SK-MEL-5 (cell line): ENCODE measurements around the gene WDR88. TPM values are rescaled to one million over a fixed set of nuclear protein-coding genes. Genes with fewer than 3 reads are reported as not detected.
A peak's percentile ranks its signal among the peaks of the same experiment; 100 is the strongest.
"Not testable (repeated sequence)": the region's sequence is repeated elsewhere in the genome, so short reads cannot be mapped to it uniquely, and the experiment has no call there.

Experiments used
- DNase-seq: peaks from one replicate; pipeline ENCODE4 v3.0.0-alpha.2; 2016; ENCODE audit warnings: low read depth, low spot score
- in situ Hi-C: cut with HindIII; loops from 2 replicates; pipeline ENCODE4 v1.10.0; 2016; ENCODE audit warnings: low sequenced_read_pairs, high pct_unique_total_duplicates, low pct_unique_long_range_greater_than_20kb
- total RNA-seq: library from RNA; depleted of rRNA; stranded (reverse); fragments of >200 nt; shearing (Covaris generic); gene quantifications from 2 replicates; pipeline ENCODE4 v1.2.3, GENCODE V29; 2014; rRNA removed

The WDR88 gene
- total RNA-seq, 1 experiment from 2014 or later, result not detected

DNA sequence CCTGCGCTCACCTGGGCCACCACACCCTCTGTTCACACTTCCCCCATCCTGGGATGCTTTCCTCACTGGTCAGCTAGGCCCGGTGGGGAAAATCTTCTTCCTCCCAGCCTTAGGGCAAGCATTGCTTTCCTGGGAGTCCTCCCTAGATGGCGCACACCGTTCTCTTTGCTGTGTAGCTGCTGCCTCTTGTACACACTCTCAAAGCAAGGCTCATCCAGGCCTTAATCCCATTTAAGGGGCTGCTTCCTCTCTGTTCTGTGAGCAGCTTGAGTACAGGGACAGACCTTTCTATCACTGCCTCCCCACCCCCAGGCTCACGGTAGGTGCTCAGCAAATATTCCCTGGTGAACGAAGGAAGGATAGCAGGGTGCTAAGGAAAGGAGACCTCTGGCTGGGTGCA lies 82.7 kb downstream of the WDR88 start:
- peak; percentile 59 for DNase-seq

DNA sequence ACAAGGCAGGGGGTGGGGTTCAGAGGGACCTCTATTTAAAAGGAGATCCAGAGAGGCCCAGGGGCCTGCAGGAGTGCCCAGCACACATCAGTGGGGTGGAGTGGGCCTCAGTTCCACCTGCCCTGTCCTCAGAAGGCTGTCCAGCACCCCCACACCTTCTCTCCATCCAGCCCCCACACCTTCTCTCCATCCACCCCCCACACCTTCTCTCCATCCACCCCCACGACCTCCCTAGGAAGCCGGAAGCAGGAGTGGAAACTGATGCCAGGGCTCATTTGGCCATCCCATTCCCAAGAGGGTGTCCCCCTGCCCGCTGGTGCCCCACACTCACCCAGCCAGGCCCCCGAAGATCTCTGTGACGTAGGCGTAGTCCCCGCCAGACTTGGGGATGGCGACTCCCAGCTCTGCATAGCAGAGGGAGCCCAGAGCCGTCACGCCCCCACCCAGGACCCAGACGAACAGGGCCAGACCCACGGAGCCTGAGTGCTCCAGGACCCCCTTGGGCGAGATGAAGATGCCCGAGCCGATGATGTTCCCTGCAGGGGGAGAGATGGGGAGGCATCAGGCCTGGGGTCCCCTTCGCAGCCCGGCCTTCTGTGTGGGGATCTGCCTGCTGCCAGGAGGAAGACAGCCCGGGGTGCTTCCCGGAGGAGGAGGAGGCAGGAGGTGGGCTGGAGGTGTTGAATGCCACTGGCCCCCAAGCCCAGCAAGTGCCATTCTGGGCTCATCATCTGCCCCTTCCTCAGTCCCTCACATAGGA lies 83.7 kb downstream of the WDR88 start:
- in situ Hi-C loops, result no loop called here
- DNase-seq, result no peak

More for the DNA sequence above, 82.7 kb downstream of the WDR88 start:
- in situ Hi-C loops, result no loop called here

DNA sequence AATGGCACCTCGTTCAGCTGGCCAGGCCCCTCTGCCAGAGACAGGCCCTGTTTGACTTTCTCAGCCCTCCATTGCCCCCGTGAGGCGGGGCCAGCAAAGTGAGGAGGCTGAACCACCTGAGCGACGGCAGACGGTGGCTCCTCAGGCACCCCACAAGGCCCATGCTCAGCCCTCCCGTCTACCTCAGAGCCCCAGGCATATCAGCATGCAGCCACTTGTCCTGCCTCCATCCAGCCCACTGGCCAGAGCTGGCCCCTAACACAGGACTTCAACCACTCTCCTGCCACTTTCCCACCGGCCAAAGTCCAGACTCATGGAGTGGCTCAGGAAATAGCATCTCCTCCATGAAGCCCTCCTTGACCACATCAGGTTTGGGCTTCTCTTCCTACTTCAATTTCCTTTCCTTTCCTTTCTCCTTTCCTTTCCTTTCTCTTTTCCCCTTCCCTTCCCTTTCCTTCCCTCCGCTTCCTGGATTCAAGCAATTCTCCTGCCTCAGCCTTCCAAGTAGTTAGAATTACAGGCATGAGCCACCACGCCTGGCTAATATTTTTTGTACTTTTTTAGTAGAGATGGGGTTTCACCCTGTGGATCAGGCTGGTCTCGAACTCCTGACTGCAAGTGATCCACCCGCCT lies 84.4 kb downstream of the WDR88 start:
- in situ Hi-C loops, result no loop called here
- DNase-seq, result no peak

DNA sequence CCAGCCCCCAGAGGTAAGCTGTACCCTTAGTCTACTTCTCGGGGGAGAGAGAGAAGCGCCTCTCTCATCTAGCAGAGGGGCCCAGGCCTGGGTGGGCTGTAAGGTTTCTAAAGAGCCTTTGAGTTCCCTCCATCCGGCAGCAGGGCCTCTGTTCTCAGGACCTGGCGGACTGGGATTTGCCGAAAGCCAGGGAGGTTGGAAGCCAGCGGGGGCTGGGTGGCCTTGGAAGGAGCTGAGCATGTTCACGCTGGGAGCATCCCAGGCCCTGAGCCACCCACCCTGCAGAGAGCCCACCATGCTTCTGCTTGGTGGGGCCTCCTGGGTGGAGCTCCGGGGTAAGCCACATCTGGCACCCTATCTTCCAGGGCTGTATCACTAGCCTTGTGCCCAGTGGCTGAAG lies 86.0 kb downstream of the WDR88 start:
- in situ Hi-C loops, result no loop called here
- no peak for DNase-seq

- peak; percentile 71 for DNase-seq
- in situ Hi-C loops, result no loop called here
These were observed 87.4 kb downstream of the WDR88 start for GRCh38 chr19:33219261-33219815.

DNA sequence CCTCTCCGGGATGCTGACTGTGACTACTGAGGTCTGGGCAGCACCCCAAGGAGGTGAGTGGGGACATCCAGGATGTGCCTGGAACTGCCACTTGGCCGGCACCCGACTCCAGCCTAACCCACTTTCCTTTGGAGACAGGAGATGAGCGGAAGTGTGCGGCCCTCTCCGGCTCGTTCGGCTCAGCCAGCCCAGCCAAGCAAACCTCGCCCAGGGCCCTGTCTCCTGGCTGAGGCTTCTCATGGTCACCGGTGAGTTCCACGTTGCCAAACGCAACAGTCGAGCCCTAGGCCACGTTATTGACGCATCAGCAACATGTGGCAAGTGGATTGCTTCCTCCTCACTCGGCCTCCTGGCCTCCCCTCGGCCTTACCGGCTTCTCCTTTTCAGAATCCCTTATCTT lies 88.2 kb downstream of the WDR88 start:
- in situ Hi-C loops, result no loop called here
- DNase-seq, result no peak

DNA sequence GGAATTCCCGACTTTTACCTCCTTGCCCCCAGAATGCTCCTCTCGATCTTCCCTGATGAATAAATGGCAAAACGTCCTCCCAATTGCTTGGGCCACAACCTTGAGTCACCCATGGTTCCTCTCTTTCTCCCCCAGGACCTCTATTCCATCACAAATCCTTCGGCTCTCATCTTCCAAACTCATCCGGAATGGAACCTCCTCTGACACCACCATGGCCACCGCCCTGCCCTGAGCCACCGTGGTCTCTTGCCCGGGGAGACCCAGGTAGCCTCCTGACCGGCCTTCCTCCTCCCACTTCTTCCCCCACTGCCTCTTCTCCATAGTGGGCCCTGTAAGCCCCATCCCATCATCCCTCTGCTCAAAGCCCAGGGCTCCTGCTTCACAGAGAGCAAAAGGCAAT lies 88.8 kb downstream of the WDR88 start:
- DNase-seq, result no peak
- in situ Hi-C loops, result no loop called here

DNA sequence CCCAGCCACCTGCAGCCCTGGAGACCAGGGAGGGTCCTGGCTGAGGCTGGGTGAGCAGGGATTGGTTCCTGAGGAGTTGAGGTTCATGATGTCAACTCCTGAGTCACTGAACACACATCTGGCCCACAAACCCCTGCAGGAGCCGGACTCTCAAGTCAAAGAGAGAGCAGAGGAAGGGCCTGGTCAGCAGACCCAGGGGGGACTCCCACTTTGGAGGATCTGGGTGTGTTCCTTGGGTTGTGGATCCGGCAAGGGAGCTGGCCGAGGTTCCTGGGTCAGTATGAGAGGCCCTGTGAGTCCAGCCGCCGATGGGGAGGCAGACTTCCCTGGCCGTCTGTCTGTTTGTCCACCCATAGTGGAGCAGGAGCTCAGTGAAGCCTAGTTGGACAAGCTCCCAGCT lies 89.7 kb downstream of the WDR88 start:
- no peak for DNase-seq
- in situ Hi-C loops, result no loop called here

DNA sequence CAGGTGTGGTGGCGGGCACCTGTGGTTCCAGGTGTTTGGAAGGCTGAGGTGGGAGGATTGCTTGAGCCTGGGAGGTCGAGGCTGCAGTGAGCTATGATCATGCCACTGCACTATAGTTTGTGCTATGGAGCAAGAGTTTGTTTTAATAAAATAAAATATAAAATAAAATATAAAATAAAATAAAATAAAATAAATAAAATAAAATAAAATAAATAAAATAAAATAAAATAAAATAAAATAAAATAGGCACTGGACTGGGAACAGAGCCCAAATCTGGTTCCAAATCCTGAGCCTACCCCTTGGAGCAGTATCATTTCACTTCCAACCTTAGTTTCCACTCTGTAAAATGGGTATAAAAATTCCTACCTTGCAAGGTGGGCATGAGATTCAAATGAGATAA lies 90.3 kb downstream of the WDR88 start:
- in situ Hi-C loops, DNase-seq: not testable (repeated sequence)

DNA sequence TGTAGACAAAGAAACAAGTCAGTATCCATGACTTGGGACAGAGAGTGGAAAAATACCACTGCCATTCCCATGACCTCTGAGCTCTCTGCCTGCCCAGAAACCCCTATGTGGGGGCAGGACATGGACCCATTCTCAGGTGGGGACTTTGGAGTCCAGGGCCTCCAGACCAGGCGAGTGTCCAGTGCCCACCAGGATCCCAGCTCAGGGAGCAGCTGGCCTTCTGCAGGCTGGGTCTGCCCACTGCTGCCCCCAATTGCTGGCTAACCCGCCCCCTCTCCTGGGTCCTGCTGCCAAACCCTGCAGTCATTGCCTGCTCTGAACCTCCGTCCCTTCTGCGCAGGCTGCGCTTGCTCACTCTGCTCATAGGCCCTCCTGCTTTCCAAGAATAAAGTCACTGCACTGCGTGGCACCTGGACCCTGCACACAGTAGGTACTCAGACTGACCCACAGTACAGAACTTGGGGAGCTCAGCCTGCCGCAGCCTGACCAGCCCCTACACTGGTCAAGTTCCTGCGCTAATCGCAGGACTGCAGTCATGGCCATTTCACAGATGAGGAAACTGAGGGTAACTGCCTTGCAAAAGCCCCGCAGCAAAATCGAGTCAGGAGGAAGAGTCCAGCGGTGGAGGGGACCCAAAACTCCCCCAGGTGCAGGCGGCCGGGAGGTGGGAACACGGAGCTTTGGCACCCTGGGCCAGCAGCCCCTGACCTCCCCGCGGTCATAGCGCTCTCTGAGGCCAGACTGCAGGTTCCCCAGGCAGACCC lies 93.0 kb downstream of the WDR88 start:
- in situ Hi-C loops, result no loop called here
- no peak for DNase-seq

Other genes starting within 250 kb of the WDR88 start
- 4.8 and 7.3 TPM in 2 replicates for gene CEP89, start 160.2 kb upstream of the WDR88 start, total RNA-seq
- 4.6 and 6.4 TPM in 2 replicates for gene FAAP24, start 159.9 kb upstream of the WDR88 start, total RNA-seq
- 23.9 and 25.9 TPM in 2 replicates for gene RHPN2, start 67.2 kb upstream of the WDR88 start, total RNA-seq
- gene GPATCH1, start 50.9 kb upstream of the WDR88 start, total RNA-seq, result 6.8 and 9.2 TPM in 2 replicates
- 27.7 and 30.2 TPM in 2 replicates for gene LRP3, start 62.2 kb downstream of the WDR88 start, total RNA-seq
- not detected in 2 replicates for gene SLC7A10, start 93.7 kb downstream of the WDR88 start, total RNA-seq
- gene CEBPA, start 170.4 kb downstream of the WDR88 start, total RNA-seq, result 2.4 and 2.5 TPM in 2 replicates
- gene CEBPG, start 241.6 kb downstream of the WDR88 start, total RNA-seq, result 28.5 and 33.4 TPM in 2 replicates